GM21367 (cell line): ENCODE measurements around the gene DCDC2.
A peak's percentile ranks its signal among the peaks of the same experiment; 100 is the strongest.
"Not testable (repeated sequence)": the region's sequence is repeated elsewhere in the genome, so short reads cannot be mapped to it uniquely, and the experiment has no call there.

ENCODE experiments used
- ATAC-seq: cut with Tn5 transposase; IDR thresholded peaks from one replicate; pipeline ENCODE4 v1.9.1; 2021; ENCODE audit not compliant: unreplicated experiment

Gene DCDC2

DNA sequence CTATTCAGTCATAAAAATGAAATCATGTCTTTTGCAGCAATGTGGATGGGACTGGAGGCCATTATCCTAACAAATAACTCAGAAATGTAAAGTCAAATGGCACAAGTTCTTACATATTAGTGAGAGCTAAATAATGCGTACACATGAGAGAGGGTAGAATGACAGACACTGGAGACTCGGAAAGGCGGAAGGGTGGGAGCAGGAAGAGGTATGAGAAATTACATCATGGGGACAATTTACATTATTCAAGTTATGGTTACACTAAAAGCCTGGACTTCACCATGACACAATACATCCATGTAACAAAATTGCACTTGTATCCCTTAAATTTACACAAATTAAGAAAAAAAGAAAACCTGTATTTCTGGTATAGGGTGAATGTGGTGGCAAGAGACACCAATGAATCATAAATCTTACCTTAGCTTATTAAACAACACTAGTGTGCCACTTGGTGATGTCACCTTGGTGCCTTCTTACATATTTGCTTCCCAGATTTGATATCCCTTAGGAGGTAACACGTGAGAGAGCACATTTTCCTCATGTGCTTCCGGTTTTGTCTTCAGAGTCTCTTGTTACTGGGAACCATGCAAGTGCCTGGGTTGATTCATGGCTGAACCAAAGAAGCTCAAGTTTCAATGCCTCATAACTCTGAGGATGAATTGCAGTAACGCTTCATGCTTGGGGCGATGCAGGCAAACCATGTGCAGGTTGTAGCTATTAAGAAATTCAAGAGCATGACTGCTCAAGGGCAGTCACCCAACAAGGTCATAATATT is 84.6 kb downstream of the DCDC2 start:
- ATAC-seq, result no peak

DNA sequence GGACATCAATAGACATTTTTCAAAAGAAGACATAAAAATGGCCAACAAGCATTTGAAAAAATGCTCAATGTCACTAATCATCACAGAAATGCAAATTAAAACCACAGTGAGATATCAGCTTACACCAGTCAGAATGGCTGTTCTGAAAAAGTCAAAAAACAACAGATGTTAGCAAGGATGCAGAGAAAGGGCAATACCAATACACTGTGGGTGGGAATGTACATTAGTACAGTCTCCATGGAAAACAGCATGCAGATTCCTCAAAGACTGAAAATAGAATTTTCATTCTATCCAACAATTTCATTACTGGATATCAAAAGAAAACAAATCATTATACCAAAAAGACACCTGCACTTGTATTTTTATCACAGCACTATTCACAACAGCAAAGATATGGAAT is 85.3 kb downstream of the DCDC2 start:
- no peak for ATAC-seq

DNA sequence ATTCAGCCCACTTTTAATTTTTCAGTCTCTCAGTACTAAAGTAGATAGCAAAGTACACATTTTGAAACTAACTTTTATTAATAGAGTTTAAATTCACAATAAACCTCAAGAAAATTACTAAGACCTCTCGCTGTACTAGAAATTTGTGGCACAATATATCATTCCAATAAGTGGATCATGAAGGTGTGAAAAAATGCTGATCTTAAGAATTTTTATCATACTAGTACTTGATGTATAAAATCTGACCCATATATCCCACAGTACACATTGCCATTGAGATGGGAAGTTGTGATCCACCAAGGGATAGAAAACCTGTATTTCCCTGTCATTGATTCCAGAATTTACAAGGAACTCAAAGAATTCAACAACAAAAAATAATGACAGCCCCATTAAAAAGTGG is 85.7 kb downstream of the DCDC2 start:
- ATAC-seq, result no peak

DNA sequence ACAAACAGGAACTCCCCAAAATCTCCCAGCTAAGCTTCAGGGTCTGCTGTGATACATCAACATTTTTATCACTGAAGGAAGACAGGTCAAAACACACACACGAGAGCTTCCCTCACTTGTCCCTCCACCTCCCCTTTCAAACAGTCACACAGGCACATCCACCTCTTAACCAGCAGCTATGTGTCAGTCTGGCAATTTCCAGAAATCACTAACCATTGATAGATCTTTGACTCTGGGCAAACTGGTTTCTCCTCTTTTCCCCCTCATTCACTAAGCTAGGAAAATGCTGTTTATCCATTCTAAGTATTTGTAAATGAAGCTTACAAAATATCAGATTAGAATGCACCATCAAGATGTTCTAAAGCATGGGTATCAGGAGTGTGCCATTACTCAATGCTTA is 87.8 kb downstream of the DCDC2 start:
- no peak for ATAC-seq

DNA sequence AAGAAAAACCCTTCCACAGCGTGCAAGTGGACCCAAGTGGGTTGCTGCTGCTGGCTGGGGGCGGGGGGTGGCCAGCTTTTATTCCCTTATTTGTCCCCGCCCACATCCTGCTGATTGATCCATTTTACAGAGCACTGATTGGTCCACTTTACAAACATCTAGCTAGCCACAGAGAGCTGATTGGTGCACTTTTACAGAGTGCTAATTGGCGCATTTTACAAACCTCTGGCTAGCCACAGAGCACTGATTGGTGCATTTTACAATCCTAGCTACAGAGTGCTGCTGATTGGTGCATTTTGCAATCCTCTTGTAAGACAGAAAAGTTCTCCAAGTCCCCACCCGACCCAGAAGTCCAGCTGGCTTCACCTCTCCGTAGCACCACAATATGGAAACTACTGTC is 99.6 kb downstream of the DCDC2 start:
- not testable (repeated sequence) for ATAC-seq

DNA sequence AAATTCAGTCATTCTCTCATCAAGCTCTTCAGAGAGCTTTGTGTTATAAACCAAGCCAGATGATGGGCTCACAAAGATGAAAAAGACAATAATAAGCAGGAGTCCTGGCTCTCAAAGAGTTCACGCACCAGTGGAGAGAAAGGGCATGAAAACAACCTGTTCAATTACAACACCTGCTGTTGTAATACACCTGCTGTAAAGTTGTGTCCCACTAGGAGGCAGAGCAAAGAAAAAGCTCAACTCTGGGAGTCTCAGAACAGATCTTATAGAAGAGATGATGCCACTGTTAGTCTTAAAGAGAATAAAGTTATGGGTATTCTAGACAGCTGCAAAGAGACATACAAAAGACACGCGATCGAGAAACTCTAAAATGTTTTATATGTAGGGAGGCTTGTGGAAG is 100.6 kb downstream of the DCDC2 start:
- ATAC-seq, result no peak

DNA sequence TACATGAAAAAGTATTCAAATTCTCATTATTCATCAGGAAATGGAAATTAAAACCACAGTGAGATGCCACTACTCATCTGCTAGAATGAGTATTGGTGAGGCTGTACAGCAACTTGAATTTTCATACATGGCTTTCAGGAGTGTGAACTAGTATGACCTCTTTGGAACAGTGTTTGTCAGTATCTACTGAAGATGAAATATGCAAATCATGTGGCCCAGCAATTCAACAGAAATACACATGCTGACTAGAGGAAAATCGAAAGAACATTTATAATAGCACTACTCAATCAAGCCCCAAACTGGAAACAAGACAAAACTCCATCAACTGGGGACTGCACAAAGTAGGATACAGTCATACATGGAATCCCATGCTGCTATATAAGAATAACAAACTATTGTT is 102.2 kb downstream of the DCDC2 start:
- ATAC-seq, result peak; percentile 96

DNA sequence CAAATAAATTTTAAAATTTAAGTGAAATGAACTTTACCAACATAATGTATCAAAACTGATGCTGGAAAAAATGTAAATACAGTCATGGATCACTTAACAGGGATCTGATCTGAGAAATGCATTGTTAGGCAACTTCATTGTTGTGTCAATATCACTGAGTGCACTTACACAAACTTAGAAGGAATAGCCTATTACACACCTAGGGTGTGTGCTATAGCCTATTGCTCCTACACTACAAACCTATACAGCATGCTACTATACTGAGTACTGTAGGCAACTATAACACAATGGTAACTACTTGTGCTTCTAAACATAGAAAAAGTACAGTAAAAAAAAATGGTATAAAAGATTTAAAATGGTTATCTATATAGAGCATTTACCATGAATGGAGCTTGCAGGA is 104.5 kb downstream of the DCDC2 start:
- no peak for ATAC-seq

DNA sequence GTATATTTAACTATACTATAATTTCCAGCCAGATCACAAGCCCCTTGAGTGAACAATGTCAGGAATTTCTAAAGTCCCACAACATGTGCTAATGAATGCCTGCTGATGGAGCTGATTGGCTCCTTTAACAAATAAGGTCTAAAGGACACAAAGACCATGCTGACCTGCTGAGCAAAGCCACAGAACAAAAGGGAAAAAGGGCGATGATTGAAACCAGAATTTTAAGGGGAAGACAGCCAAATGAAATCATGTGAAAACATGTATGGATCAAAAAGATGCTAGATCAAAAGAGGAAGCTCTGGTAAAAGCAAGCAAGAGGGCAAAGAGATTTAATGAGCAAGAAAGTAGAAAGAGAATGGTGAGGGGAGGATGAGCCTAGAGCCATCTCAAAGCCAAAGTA is 105.6 kb downstream of the DCDC2 start:
- no peak for ATAC-seq

DNA sequence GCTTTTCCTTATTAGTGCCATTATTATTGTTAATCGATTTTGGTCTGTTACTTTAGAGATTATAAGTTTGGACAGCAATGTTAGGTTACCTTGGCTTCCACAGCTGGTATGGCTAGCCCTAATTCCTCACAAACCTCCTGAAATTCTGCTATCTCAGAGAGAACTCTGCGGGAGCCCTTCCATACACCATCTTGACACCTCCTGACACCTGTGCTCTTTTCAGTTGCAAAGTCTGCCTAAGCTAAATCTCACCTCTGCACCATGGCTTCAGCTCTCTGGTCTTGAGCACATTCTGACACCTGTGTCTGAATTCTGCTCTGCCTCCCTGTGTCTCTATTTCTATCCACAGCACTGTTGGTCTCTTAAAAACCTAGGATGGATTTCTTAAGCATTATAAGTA is 106.5 kb downstream of the DCDC2 start:
- ATAC-seq, result no peak

DNA sequence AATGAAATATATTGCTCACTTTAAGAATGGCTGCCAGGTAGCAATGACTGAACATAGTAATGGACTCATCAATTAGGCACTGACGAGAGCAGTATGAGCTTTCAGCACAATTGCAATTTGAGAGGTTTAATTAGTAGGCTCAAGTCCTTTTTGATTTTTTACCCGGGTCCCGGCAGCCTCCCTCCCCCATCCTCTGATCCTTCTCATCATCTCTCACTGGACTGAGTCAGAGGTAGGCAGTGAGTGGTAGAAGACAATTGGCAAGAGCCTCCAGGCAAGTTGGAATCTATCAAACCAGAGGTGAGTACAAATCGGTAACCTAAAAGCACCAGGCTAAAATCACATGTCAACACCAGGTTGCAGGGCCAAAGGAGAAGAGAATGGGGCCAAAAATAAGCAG is 107.9 kb downstream of the DCDC2 start:
- ATAC-seq, result no peak

DNA sequence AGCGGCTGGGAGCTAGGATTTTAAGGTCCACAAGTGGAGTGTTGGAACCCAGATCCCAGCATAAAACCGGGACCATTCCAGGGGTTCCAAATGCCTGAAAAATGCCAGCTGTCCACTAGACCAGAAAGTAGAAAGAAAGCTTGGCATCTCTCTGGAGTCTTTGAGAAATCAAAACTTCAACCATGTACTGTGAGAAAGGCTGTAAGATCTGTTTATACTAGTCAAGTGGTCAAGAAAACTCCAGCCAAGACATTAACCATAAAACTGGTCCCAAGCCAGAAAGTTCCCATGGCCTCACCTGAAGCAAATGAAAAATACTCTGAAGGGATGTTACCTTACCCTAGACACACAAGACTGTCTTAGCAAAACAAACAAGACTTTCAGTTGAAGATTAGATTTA is 112.6 kb downstream of the DCDC2 start:
- ATAC-seq, result no peak

DNA sequence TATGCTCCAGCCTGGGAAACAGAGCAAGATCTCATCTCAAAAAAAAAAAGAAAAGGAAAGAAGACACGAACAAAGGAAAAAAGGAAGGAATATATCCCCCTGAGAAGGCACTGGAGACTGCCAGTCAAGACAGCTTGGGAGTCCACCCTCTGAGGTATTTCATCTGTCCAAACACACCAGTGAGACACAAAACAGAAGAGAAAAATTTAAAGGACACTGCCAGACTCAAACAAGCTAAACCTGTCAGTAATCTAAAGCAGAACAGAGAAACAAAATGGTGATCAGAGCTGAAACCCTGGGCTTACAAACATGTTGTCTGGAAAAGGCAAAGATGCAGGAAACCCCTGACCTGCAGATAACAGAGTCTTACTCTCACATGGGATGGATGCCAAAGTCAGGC is 114.9 kb downstream of the DCDC2 start:
- ATAC-seq, result no peak

DNA sequence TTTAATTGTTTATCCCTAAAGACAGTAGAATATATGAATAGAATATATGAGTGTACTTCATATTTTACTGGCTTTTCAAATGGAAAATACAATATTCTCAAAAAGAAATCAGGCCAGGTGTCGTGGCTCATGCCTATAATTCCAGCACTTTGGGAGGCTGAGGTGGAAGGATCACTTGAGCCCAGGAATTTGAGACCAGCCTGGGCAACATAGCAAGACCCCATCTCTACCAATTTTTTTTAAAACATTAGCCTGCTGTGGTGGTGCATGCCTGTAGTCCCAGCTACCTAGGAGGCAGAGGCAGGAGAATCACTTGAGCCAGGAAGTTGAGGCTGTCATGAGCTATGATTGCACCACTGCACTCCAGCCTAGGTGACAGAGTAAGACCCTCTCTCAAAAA is 116.1 kb downstream of the DCDC2 start:
- ATAC-seq, result not testable (repeated sequence)

DNA sequence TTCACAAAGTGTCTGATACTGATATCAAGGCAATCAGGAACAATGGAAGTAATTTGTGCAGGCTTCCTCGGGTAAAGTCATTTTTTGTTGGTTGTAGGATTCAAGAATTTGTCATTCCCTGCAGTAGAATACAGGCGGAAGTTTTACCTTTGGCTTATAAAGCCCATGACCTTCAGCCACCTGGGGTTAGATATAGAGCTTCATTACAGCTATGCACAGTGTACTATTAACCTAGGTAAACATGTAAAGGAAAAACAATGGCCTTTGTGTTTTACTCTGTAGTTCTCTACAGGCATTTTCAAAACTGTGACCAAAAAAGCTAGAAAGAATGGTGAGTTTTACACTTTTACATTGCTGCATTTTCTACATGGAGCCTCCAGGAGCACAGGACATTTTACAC is 116.9 kb downstream of the DCDC2 start:
- no peak for ATAC-seq

DNA sequence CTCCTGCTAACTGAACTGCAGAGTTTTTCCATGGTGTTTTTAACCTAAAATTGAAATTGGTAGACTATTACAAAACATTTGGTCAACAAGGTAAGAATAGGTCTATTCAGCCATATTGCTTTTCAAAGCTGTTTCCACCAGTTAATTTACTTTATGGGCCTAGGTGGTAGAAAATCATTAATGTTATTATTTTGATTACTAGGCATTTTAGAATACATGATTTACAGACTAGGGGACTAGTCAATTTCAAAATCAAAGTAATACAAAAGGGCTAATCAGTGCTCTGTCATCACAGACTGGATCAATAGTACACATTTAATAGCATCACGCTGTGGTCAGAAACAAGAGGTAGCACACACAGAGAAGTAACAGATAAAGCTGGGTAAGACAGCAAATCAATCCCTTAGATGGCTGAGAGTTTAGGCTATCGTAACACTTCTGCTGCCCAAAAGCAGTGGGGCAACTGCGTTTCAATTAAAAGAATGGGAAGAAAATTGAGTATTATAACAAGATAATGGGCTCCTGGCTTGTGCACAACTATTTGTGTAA is 117.4 kb downstream of the DCDC2 start:
- ATAC-seq, result no peak

DNA sequence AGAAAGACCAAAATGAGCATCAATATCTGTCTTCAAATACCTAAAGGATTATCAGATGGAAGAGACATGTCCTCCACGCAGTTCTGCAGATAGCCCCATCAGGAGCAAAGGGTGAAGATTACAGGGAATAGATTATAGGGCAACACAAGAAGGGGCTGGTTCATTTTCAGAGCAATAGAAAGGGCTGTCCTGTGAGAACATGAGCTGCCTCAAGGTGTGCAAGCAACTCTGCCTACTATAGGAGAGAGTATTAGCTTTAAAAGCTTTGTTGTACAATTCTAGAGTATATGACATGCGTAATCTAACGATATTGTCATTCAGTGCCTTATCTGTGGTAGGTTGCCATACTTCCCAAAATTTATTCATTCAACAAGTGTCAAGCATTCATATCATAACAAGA is 119.2 kb downstream of the DCDC2 start:
- no peak for ATAC-seq

DNA sequence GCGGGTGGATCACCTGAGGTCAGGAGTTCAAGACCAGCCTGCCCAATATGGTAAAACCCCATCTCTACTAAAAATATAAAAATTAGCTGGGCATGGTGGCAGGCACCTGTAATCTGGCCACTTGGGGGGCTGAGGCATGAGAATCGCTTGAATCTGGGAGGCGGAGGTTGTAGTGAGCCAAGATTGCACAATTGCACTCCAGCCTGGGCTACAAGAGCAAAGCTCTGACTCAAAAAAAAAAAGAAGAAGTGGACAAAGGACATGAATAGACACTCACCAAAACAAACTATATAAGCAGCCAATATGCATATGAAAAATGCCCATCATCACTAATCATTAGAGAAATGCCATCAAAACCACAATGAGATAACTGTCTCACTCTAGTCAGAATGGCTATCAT is 121.1 kb downstream of the DCDC2 start:
- not testable (repeated sequence) for ATAC-seq

DNA sequence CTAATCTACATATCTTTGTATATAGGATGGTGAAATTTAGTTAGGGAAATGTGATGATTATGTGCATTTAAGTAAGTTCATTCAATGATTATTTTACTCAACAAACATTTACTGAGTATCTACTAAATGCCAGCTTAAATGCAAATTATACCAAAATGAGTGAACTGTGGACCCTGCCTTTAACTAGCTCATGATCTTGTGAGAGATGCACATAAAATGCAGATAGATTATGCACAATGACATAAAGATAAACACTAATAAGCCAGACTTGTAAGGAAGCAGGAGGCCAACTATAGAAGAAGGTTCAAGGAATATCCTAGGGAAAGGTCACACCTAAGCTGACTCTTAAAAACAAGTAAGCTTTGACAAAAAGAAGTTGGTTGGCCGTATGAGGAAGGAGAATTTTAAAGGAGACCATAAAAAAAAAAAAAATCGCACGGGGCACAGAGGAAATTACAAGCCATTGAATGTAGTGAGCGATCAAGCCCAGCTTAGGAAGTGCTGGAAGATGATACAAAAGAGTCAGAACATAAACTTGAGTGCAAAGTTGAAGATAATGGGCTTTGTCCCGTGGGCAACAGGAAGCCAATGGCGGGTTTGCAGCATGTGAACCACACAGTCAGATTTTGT is 123.9 kb downstream of the DCDC2 start:
- no peak for ATAC-seq

DNA sequence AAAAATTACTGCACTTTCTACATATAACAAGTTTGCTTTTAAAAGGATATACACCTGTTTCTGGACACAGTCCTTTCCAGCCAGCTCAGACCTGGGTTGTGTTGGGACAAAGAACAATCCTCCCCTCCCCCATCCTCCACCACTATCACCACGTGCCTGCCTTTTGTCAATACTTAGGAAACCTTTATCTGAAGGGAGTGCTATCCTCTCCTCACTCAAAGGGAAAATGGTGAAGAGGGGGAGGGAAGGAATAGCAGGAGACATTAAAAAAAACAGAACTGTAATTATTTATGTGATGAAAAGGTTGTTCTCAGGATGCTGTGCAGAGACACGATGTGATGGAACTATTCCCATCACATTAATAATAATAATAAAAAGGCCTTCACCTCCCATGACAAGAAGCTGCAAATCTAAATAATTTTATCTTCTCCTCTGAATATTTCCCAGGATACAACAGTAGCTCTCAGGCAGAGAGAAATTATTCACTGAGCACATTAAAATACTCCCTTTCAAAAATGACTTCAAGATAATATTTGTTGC is 126.4 kb downstream of the DCDC2 start:
- ATAC-seq, result no peak

DNA sequence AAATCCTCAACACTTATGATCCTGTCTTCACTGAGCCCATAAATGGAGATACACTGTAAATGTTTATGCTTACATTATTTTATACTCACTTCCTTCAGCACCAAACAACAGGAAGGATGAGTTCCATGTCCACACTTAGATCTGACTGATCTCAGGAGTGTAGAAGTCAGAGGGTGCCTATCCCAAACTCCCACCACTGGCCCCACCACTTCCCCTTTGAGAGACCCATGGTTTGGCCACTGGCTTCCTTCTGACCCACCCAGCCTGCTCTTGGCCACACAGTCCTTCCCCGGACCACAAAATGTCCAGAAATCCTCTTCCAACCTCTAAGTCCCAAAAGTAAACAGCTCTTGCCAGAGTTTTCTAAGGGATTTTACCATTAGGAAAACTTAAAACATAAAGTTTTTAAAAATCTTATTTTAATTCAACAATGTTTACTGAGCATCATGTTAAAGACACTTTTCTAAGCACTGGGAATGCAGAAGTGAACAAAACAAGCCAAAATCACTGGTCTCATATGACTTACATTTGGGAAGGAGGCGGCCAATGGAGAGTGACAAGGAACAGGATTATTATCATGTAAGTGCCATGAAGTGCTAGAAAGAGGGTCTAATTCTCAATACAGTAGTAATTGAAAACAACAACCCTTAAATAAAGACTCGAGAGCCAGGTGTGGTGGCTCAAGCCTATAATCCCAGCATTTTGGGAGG is 128.0 kb downstream of the DCDC2 start:
- no peak for ATAC-seq
